Upper lobe of left lung (tissue), 4 donors: ENCODE measurements around the gene SVOP.

Source experiments
- CTCF ChIP-seq, 6 experiments: fragments of 450-650 bp in 4 of 6; fragments of 200-600 bp in 2 of 6; sonication (generic) in 2 of 6; IDR thresholded peaks; one replicate each; pipeline ENCODE4 v1.5.1; 2016 to 2019; ENCODE audit warnings: antibody characterized with exemption in 6 of 6
- EP300 ChIP-seq, 4 donors: sonication (generic); formaldehyde crosslinking; IDR thresholded peaks; one replicate each; pipeline ENCODE4 v1.5.1; 2017; ENCODE audit warnings: antibody characterized with exemption in 4 of 4, control low read depth in 2 of 4
- POLR2A ChIP-seq, 4 donors: fragments of 450-650 bp; IDR thresholded peaks; one replicate each; pipeline ENCODE4 v1.5.1; 2016 to 2017; ENCODE audit warnings: antibody characterized with exemption in 4 of 4, mild to moderate bottlenecking in 2 of 4
- POLR2AphosphoS5 ChIP-seq, 2 donors: sonication (generic); formaldehyde crosslinking; IDR thresholded peaks; one replicate each; pipeline ENCODE4 v1.5.1; 2017; ENCODE audit warnings: antibody characterized with exemption in 2 of 2

GRCh38 chr12:108950991-108951739, 69.7 kb downstream of the SVOP start:
- TF ChIP-seq CTCF (IDR thresholded peaks at IDR 0.05) (peak; percentile 66 to 87 (median 84)), POLR2A (IDR thresholded peaks at IDR 0.05) (no peak), EP300 (IDR thresholded peaks at IDR 0.05) (no peak), POLR2AphosphoS5 (IDR thresholded peaks at IDR 0.05) (peak in 1 of 2 donors; percentile 38)
